ENCODE results near the gene ARRB2.

ARRB2 gene

GRCh38 chr17:4715063-4715744 lies 4.8 kb downstream of the ARRB2 start:
- H3K79me1 ChIP-seq (ENCODE audit: low read length) = peaks cover 2% of the 10 kb centered on the region
- no peak overlapping the region for H3K4me3 ChIP-seq (ENCODE audit: low read depth, low read length)
- no peak overlapping the region for H3K18ac ChIP-seq (ENCODE audit: low read length)
- H2AFZ ChIP-seq (ENCODE audit: insufficient read depth, low read length, poor library complexity) = no peak overlapping the region
- H3K4ac ChIP-seq (ENCODE audit: low read depth, low read length) = no peak overlapping the region
- no peak overlapping the region for H2BK5ac ChIP-seq (ENCODE audit: low read depth, low read length, poor library complexity)
- H2BK120ac ChIP-seq (ENCODE audit: insufficient read depth, low read length, poor library complexity) = no peak overlapping the region
- H4K8ac ChIP-seq (ENCODE audit: low read depth, low read length) = no peak overlapping the region
- no peak overlapping the region for H3K14ac ChIP-seq (ENCODE audit: low read length)
- H3K36me3 ChIP-seq (ENCODE audit: control insufficient read depth in 1 of 2, insufficient read depth in 2 of 2, low read length in 2 of 2) = no peaks in the 10 kb centered on the region
- no peak overlapping the region for H3K27ac ChIP-seq (ENCODE audit: low read depth, low read length)
- no peak overlapping the region for H2AK5ac ChIP-seq (ENCODE audit: low read length)
- no peaks in the 10 kb centered on the region for H3K27me3 ChIP-seq (ENCODE audit: insufficient read depth, low read length)
- no CpG with 5 or more reads among the region's 11 CpGs for WGBS (ENCODE audit: extremely low coverage, insufficient coverage, insufficient read length)
- no peak for DNase-seq
- peaks cover 5 to 7% of the 10 kb centered on the region in 2 experiments for H3K4me1 ChIP-seq (ENCODE audit: control insufficient read depth in 1 of 2, insufficient read depth in 2 of 2, low read length in 2 of 2)
- no peak overlapping the region for H3K23ac ChIP-seq (ENCODE audit: low read length)
- H2BK12ac ChIP-seq (ENCODE audit: low read length) = no peak overlapping the region
- no peak overlapping the region for H3K4me2 ChIP-seq (ENCODE audit: low read length)
- H3K9me3 ChIP-seq (ENCODE audit: insufficient read depth, low read depth, low read length) = no peaks in the 10 kb centered on the region
- H4K91ac ChIP-seq (ENCODE audit: low read depth, low read length) = no peak overlapping the region
- H4K12ac ChIP-seq (ENCODE audit: low read depth, low read length) = no peak overlapping the region
- no peak overlapping the region for H3K9ac ChIP-seq (ENCODE audit: low read length)
- H3K79me2 ChIP-seq (ENCODE audit: control insufficient read depth, insufficient read depth, low read length, poor library complexity) = no peaks in the 10 kb centered on the region

- H4K8ac ChIP-seq (ENCODE audit: low read depth, low read length) = no peak overlapping the region
- no peak overlapping the region for H3K4ac ChIP-seq (ENCODE audit: low read depth, low read length)
- no peak overlapping the region for H3K18ac ChIP-seq (ENCODE audit: low read length)
- DNase-seq = no peak
- no peak overlapping the region for H3K4me3 ChIP-seq (ENCODE audit: low read depth, low read length)
- no peak overlapping the region for H4K91ac ChIP-seq (ENCODE audit: low read depth, low read length)
- no peaks in the 10 kb centered on the region for H3K79me1 ChIP-seq (ENCODE audit: low read length)
- no peak overlapping the region for H2AK5ac ChIP-seq (ENCODE audit: low read length)
- H3K23ac ChIP-seq (ENCODE audit: low read length) = no peak overlapping the region
- no CpG with 5 or more reads among the region's 10 CpGs for WGBS (ENCODE audit: extremely low coverage, insufficient coverage, insufficient read length)
- H2BK5ac ChIP-seq (ENCODE audit: low read depth, low read length, poor library complexity) = no peak overlapping the region
- H2BK120ac ChIP-seq (ENCODE audit: insufficient read depth, low read length, poor library complexity) = no peak overlapping the region
- H3K36me3 ChIP-seq (ENCODE audit: control insufficient read depth in 1 of 2, insufficient read depth in 2 of 2, low read length in 2 of 2) = no peaks in the 10 kb centered on the region
- peaks cover 1 to 3% of the 10 kb centered on the region in 2 experiments for H3K4me1 ChIP-seq (ENCODE audit: control insufficient read depth in 1 of 2, insufficient read depth in 2 of 2, low read length in 2 of 2)
- H4K12ac ChIP-seq (ENCODE audit: low read depth, low read length) = no peak overlapping the region
- no peak overlapping the region for H2AFZ ChIP-seq (ENCODE audit: insufficient read depth, low read length, poor library complexity)
- H3K4me2 ChIP-seq (ENCODE audit: low read length) = no peak overlapping the region
- no peak overlapping the region for H3K9ac ChIP-seq (ENCODE audit: low read length)
- no peak overlapping the region for H2BK12ac ChIP-seq (ENCODE audit: low read length)
- no peaks in the 10 kb centered on the region for H3K79me2 ChIP-seq (ENCODE audit: control insufficient read depth, insufficient read depth, low read length, poor library complexity)
- no peak overlapping the region for H3K27ac ChIP-seq (ENCODE audit: low read depth, low read length)
- no peaks in the 10 kb centered on the region for H3K9me3 ChIP-seq (ENCODE audit: insufficient read depth, low read depth, low read length)
- no peaks in the 10 kb centered on the region for H3K27me3 ChIP-seq (ENCODE audit: insufficient read depth, low read length)
- no peak overlapping the region for H3K14ac ChIP-seq (ENCODE audit: low read length)
Observed at GRCh38 chr17:4716081-4716480, 5.6 kb downstream of the ARRB2 start.

DNA sequence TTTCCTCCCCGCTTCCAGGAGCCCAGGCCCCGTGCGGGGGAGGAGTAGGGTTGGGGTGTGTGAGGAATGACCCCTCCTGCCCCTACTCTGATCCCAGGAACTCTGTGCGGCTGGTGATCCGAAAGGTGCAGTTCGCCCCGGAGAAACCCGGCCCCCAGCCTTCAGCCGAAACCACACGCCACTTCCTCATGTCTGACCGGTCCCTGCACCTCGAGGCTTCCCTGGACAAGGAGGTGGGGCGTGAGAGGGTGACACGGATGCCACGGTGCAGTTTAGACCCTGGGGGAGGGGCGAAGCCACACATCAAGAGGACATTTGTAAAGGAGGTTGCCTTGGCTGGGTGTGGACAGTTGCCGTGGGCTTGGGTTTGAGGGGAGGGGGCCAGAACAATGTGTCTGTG lies 7.4 kb downstream of the ARRB2 start:
- H3K4me3 ChIP-seq (ENCODE audit: low read depth, low read length) = no peak overlapping the region

DNA sequence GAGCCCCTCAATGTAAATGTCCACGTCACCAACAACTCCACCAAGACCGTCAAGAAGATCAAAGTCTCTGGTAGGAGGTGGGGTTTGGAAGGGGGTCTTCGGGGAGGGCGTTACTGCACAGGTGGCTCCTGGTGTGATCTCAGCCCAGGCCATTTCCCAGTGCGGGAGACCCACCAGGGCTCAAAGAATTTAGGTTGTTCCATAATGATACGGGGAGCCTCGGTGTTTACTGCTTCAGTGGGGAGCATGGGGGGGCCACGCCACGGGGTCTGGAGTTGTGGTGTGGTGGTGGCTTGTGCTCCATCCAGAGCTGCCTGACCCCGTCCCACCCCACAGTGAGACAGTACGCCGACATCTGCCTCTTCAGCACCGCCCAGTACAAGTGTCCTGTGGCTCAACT lies 7.8 kb downstream of the ARRB2 start:
- Histone ChIP-seq H2AK5ac (ENCODE audit: low read length) (no peak overlapping the region), H3K36me3 (ENCODE audit: control insufficient read depth in 1 of 2, insufficient read depth in 2 of 2, low read length in 2 of 2) (no peaks in the 10 kb centered on the region), H3K79me2 (ENCODE audit: control insufficient read depth, insufficient read depth, low read length, poor library complexity) (no peaks in the 10 kb centered on the region), H3K27me3 (ENCODE audit: insufficient read depth, low read length) (no peaks in the 10 kb centered on the region), H3K4me2 (ENCODE audit: low read length) (no peak overlapping the region), H4K12ac (ENCODE audit: low read depth, low read length) (no peak overlapping the region), H4K91ac (ENCODE audit: low read depth, low read length) (no peak overlapping the region), H2AFZ (ENCODE audit: insufficient read depth, low read length, poor library complexity) (no peak overlapping the region), H4K8ac (ENCODE audit: low read depth, low read length) (no peak overlapping the region), H3K79me1 (ENCODE audit: low read length) (no peaks in the 10 kb centered on the region), H3K4me1 (ENCODE audit: control insufficient read depth in 1 of 2, insufficient read depth in 2 of 2, low read length in 2 of 2) (no peaks in the 10 kb centered on the region), H3K9me3 (ENCODE audit: insufficient read depth, low read depth, low read length) (peaks cover 4% of the 10 kb centered on the region), H3K23ac (ENCODE audit: low read length) (no peak overlapping the region), H3K4ac (ENCODE audit: low read depth, low read length) (no peak overlapping the region), H3K27ac (ENCODE audit: low read depth, low read length) (no peak overlapping the region), H3K9ac (ENCODE audit: low read length) (no peak overlapping the region), H2BK120ac (ENCODE audit: insufficient read depth, low read length, poor library complexity) (no peak overlapping the region), H3K18ac (ENCODE audit: low read length) (no peak overlapping the region), H2BK5ac (ENCODE audit: low read depth, low read length, poor library complexity) (no peak overlapping the region), H2BK12ac (ENCODE audit: low read length) (no peak overlapping the region), H3K14ac (ENCODE audit: low read length) (no peak overlapping the region), H3K4me3 (ENCODE audit: low read depth, low read length) (no peak overlapping the region)
- no peak for DNase-seq
- no CpG with 5 or more reads among the region's 13 CpGs for WGBS (ENCODE audit: extremely low coverage, insufficient coverage, insufficient read length)

More for the DNA sequence above, 7.4 kb downstream of the ARRB2 start:
- H3K9me3 ChIP-seq (ENCODE audit: insufficient read depth, low read depth, low read length) = peaks cover 4% of the 10 kb centered on the region
- no peak overlapping the region for H3K27ac ChIP-seq (ENCODE audit: low read depth, low read length)
- no peak overlapping the region for H2BK120ac ChIP-seq (ENCODE audit: insufficient read depth, low read length, poor library complexity)
- H3K36me3 ChIP-seq (ENCODE audit: control insufficient read depth in 1 of 2, insufficient read depth in 2 of 2, low read length in 2 of 2) = no peaks in the 10 kb centered on the region
- no peak for DNase-seq
- H4K12ac ChIP-seq (ENCODE audit: low read depth, low read length) = no peak overlapping the region
- H4K8ac ChIP-seq (ENCODE audit: low read depth, low read length) = no peak overlapping the region
- H3K4me2 ChIP-seq (ENCODE audit: low read length) = no peak overlapping the region
- no CpG with 5 or more reads among the region's 17 CpGs for WGBS (ENCODE audit: extremely low coverage, insufficient coverage, insufficient read length)
- no peak overlapping the region for H3K4ac ChIP-seq (ENCODE audit: low read depth, low read length)
- no peak overlapping the region for H3K18ac ChIP-seq (ENCODE audit: low read length)
- H3K79me1 ChIP-seq (ENCODE audit: low read length) = no peaks in the 10 kb centered on the region
- no peaks in the 10 kb centered on the region for H3K27me3 ChIP-seq (ENCODE audit: insufficient read depth, low read length)
- no peaks in the 10 kb centered on the region for H3K79me2 ChIP-seq (ENCODE audit: control insufficient read depth, insufficient read depth, low read length, poor library complexity)
- H2AK5ac ChIP-seq (ENCODE audit: low read length) = no peak overlapping the region
- H3K14ac ChIP-seq (ENCODE audit: low read length) = no peak overlapping the region
- H4K91ac ChIP-seq (ENCODE audit: low read depth, low read length) = no peak overlapping the region
- no peak overlapping the region for H3K23ac ChIP-seq (ENCODE audit: low read length)
- no peak overlapping the region for H2BK5ac ChIP-seq (ENCODE audit: low read depth, low read length, poor library complexity)
- H3K9ac ChIP-seq (ENCODE audit: low read length) = no peak overlapping the region
- H3K4me1 ChIP-seq (ENCODE audit: control insufficient read depth in 1 of 2, insufficient read depth in 2 of 2, low read length in 2 of 2) = no peaks in the 10 kb centered on the region
- H2BK12ac ChIP-seq (ENCODE audit: low read length) = no peak overlapping the region
- no peak overlapping the region for H2AFZ ChIP-seq (ENCODE audit: insufficient read depth, low read length, poor library complexity)
